HepG2 (cell line): Measurements from ENCODE around the gene FBXL13. TPM values are rescaled to one million over a fixed set of nuclear protein-coding genes. Genes with fewer than 3 reads are reported as not detected.

Source experiments
- ATF1 ChIP-seq: IDR thresholded peaks from 2 replicates; pipeline ENCODE4 v1.6.1; 2016; ENCODE audit warnings: mild to moderate bottlenecking, control low read depth
- IRF1 ChIP-seq: sonication (generic); formaldehyde crosslinking; IDR thresholded peaks from 2 replicates; pipeline ENCODE4 v1.4.0; 2020; ENCODE audit warnings: low read depth, mild to moderate bottlenecking, missing genetic modification reagents
- KMT2B ChIP-seq: IDR thresholded peaks from 2 replicates; pipeline ENCODE4 v1.6.1; 2016; ENCODE audit warnings: missing genetic modification reagents, missing compliant biosample characterization
- MEIS2 ChIP-seq: sonication (generic); formaldehyde crosslinking; IDR thresholded peaks from 2 replicates; pipeline ENCODE4 v1.9.0; 2021; ENCODE audit warnings: mild to moderate bottlenecking, missing genetic modification reagents
- MZF1 ChIP-seq: sonication (generic); formaldehyde crosslinking; IDR thresholded peaks from 2 replicates; pipeline ENCODE4 v1.8.1; 2023; ENCODE audit warnings: mild to moderate bottlenecking, missing genetic modification reagents, borderline replicate concordance
- PAXIP1 ChIP-seq: sonication (generic); formaldehyde crosslinking; conservative IDR thresholded peaks from 2 replicates; pipeline ENCODE4 v1.4.0; 2020; ENCODE audit warnings: mild to moderate bottlenecking, missing genetic modification reagents, moderate library complexity
- SALL1 ChIP-seq: sonication (generic); formaldehyde crosslinking; IDR thresholded peaks from 2 replicates; pipeline ENCODE4 v1.8.0; 2022; ENCODE audit warnings: mild to moderate bottlenecking, missing genetic modification reagents
- ZNF383 ChIP-seq: sonication (generic); formaldehyde crosslinking; IDR thresholded peaks from 2 replicates; pipeline ENCODE4 v1.4.0; 2020; ENCODE audit warnings: missing genetic modification reagents, mild to moderate bottlenecking, borderline replicate concordance
- ZNF407 ChIP-seq: sonication (generic); formaldehyde crosslinking; IDR thresholded peaks from one replicate; pipeline ENCODE4 v1.5.1; 2020; ENCODE audit warnings: mild to moderate bottlenecking, missing genetic modification reagents; ENCODE audit errors: not compliant biosample characterization
- ZNF512B ChIP-seq: sonication (generic); formaldehyde crosslinking; IDR thresholded peaks from 2 replicates; pipeline ENCODE4 v1.5.1; 2020; ENCODE audit warnings: missing genetic modification reagents, mild to moderate bottlenecking, borderline replicate concordance
- ZNF703 ChIP-seq: sonication (generic); formaldehyde crosslinking; IDR thresholded peaks from 2 replicates; pipeline ENCODE4 v1.5.1; 2020; ENCODE audit warnings: missing genetic modification reagents, mild to moderate bottlenecking, moderate library complexity, borderline replicate concordance
- polyA plus RNA-seq, 8 experiments: library from polyadenylated mRNA; depleted of rRNA in 3 of 8; stranded (reverse) in 7 of 8; unstranded in 1 of 8; fragments of >200 nt; fragmentation: Illumina TruSeq in 4 of 8; extraction: Trizol in 4 of 8; gene quantifications; 2 replicates each; pipeline versions ENCODE4 v1.2.1 to v1.2.3, GENCODE V29; 2011 to 2016; ENCODE audit warnings: low read depth in 4 of 8, missing spikeins in 1 of 8, mixed read lengths in 1 of 8; ENCODE audit not compliant: insufficient read depth in 1 of 8
- total RNA-seq, 5 experiments: library from RNA; depleted of rRNA; stranded (reverse); fragments of >200 nt; fragmentation: Illumina TruSeq; extraction: Trizol; gene quantifications; 2 replicates each; pipeline ENCODE4 v1.2.3, GENCODE V29; 2016; ENCODE audit warnings: low read depth in 1 of 5

Gene FBXL13
- total and polyA plus RNA-seq, 2 of the 13 experiments (the other 11 are each of a cell fraction or from before 2014, with no cell fraction given) = 0.24 to 0.77 TPM

GRCh38 chr7:102860351-102860811 lies 214.2 kb downstream of the FBXL13 start (continued):
- no peak for TF ChIP-seq ZNF407 (CRISPR knock-in tag)
- peak; percentile 73 for TF ChIP-seq PAXIP1 (CRISPR knock-in tag)
- no peak for TF ChIP-seq IRF1 (CRISPR knock-in tag)
- no peak for TF ChIP-seq MEIS2 (CRISPR knock-in tag)
- no peak for TF ChIP-seq ZNF383 (CRISPR knock-in tag)
- no peak for TF ChIP-seq ATF1
- TF ChIP-seq ZNF512B (CRISPR knock-in tag) = no peak
- no peak for TF ChIP-seq ZNF703 (CRISPR knock-in tag)
- TF ChIP-seq SALL1 (CRISPR knock-in tag) = peak; percentile 77; the same call in 1 of the 2 replicates
- no peak for TF ChIP-seq MZF1 (CRISPR knock-in tag)
- TF ChIP-seq KMT2B = no peak
